Measurements from ENCODE around the gene MRPL42. TPM values are rescaled to one million over a fixed set of nuclear protein-coding genes. Genes with fewer than 3 reads are reported as not detected.

MRPL42 gene
- total and polyA plus RNA-seq, 2 donors = 30.6 to 83.2 TPM

GRCh38 chr12:93524386-93525133 lies 57.2 kb downstream of the MRPL42 start:
- Histone ChIP-seq H3K4me1 (ENCODE audit: insufficient read depth) (no peaks in the 10 kb centered on the region), H3K4me3 (ENCODE audit: low read depth, low read length) (no peak overlapping the region), H3K36me3 (ENCODE audit: insufficient read depth) (no peaks in the 10 kb centered on the region), H3K27ac (ENCODE audit: low read depth) (no peak overlapping the region)
- 79% methylated on average over 10 of the region's 10 CpGs for WGBS
- no peak for DNase-seq (ENCODE audit: extremely low spot score)

DNA sequence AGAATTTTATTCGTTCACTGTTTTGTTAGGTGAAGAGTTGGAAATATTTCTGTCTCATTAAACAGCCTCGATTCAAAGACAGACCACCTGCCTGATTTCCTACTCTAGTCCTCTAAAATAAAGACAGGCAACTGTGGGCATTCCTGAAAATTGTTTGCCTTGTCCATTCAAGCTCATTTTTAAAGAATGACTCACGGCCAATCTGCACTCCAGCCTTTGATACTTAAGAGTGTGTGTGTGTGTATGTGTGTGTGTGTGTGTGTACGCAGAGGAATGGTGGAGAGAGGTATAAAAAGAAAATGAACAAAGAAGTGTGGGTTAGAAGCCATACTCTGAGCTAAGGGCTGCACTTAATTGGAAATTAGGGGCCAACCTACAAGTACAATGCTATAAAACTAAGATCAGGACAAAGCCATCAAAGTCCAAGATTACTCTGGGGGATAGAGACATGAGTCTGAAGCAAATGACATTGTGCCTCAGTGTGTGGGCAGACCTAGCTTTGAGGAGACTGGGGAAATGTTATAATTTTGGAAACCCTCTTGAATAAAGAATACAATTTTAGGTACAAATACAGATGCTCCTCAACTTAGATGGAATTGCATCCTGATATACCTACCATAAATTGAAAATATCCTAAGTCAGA lies 59.6 kb downstream of the MRPL42 start:
- H3K27ac ChIP-seq (ENCODE audit: low read depth) = no peak overlapping the region
- no peak overlapping the region for H3K4me3 ChIP-seq (ENCODE audit: low read depth, low read length)
- no peaks in the 10 kb centered on the region for H3K36me3 ChIP-seq (ENCODE audit: insufficient read depth)
- 60% methylated on average over 4 of the region's 4 CpGs for WGBS
- DNase-seq (ENCODE audit: extremely low spot score) = peak; percentile 21
- H3K4me1 ChIP-seq (ENCODE audit: insufficient read depth) = no peaks in the 10 kb centered on the region

DNA sequence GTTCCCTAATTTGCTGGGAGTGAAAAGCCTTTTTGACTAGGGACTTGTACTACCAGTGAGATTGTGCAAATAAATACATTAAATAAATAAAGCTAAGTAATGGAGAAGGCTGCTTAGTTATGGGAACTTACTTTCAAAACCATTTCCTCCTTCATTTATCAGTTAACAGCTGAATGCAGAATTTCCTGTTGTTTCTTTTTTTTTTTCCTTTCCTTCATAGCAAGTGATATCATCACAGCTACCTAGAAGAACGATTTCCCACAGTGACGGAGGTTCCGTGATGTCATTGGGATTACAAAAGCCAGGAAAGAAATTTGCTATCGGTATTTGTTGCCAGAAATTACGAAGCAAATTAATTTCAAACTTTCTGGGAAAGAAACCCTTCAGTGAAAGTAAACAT lies 63.0 kb downstream of the MRPL42 start:
- Histone ChIP-seq H3K4me1 (ENCODE audit: insufficient read depth) (no peaks in the 10 kb centered on the region), H3K27ac (ENCODE audit: low read depth) (no peak overlapping the region), H3K36me3 (ENCODE audit: insufficient read depth) (no peaks in the 10 kb centered on the region), H3K4me3 (ENCODE audit: low read depth, low read length) (no peak overlapping the region)
- 55% methylated on average over 5 of the region's 5 CpGs for WGBS
- peak; percentile 23 for DNase-seq (ENCODE audit: extremely low spot score)

GRCh38 chr12:93533310-93533709 lies 66.0 kb downstream of the MRPL42 start:
- H3K4me1 ChIP-seq (ENCODE audit: insufficient read depth) = no peaks in the 10 kb centered on the region
- H3K4me3 ChIP-seq (ENCODE audit: low read depth, low read length) = no peak overlapping the region
- H3K36me3 ChIP-seq (ENCODE audit: insufficient read depth) = no peaks in the 10 kb centered on the region
- WGBS = 94% methylated on average over 5 of the region's 5 CpGs
- DNase-seq (ENCODE audit: extremely low spot score) = no peak
- H3K27ac ChIP-seq (ENCODE audit: low read depth) = no peak overlapping the region

GRCh38 chr12:93536111-93536765 lies 68.9 kb downstream of the MRPL42 start:
- H3K27ac ChIP-seq (ENCODE audit: low read depth) = no peak overlapping the region
- 72% methylated on average over 2 of the region's 2 CpGs for WGBS
- no peak overlapping the region for H3K4me3 ChIP-seq (ENCODE audit: low read depth, low read length)
- H3K36me3 ChIP-seq (ENCODE audit: insufficient read depth) = no peaks in the 10 kb centered on the region
- H3K4me1 ChIP-seq (ENCODE audit: insufficient read depth) = no peaks in the 10 kb centered on the region
- DNase-seq (ENCODE audit: extremely low spot score) = no peak

DNA sequence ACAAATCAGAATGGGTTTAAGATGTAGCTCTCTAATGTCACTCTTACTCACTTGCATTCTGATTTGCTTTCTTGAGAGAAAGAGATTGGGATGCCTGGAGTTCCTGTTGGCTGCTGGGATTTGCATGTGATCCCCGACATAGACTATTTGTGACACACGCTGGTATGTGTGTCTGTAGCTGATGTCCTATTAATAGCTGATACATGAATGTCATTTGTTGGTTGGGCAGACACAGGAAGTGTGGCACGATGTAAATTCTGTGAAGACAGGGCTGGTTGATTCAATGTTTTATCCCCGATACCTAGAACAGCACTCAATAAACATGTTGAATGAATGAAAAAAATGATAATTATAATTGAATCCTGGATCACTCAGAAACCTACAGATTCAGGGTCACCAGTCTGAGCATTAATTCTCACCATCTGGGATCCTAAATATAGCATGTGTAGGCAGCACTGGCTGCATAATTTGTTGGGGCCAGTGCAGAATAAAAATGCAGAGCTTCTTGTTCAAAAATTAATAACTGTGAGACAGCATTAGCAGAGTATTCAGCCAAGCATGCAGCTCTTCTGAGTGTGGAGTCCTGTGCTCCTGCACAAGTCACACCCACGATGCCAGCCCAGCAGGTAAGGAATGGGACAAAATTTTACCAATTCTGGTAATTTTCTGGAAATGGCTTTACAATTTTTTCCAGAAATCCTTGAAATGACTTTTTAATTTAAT lies 69.6 kb downstream of the MRPL42 start:
- no peaks in the 10 kb centered on the region for H3K4me1 ChIP-seq (ENCODE audit: insufficient read depth)
- H3K27ac ChIP-seq (ENCODE audit: low read depth) = no peak overlapping the region
- WGBS = 44% methylated on average over 5 of the region's 5 CpGs
- H3K36me3 ChIP-seq (ENCODE audit: insufficient read depth) = no peaks in the 10 kb centered on the region
- H3K4me3 ChIP-seq (ENCODE audit: low read depth, low read length) = no peak overlapping the region
- DNase-seq (ENCODE audit: extremely low spot score) = no peak

DNA sequence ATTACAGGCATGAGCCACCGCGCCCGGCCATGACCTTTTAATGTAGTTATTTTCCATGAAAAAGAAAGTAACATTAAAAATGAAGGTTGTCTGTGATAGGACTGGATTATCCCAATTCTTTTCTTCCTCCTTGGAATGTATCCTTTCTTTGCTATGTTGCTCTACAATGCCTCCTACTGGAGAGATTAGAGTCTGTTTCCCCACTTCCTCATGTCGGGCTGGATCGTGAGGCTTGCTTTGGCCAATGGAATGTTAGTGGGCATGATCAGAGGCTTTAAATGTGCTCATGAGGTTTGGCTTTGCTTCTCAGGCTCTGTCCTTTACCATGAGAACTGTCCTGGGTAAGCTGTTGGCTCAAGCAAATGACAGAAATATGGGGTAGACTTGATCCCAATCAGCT lies 70.5 kb downstream of the MRPL42 start:
- H3K36me3 ChIP-seq (ENCODE audit: insufficient read depth) = no peaks in the 10 kb centered on the region
- H3K4me3 ChIP-seq (ENCODE audit: low read depth, low read length) = no peak overlapping the region
- H3K27ac ChIP-seq (ENCODE audit: low read depth) = no peak overlapping the region
- WGBS = 91% methylated on average over 5 of the region's 5 CpGs
- no peak for DNase-seq (ENCODE audit: extremely low spot score)
- no peaks in the 10 kb centered on the region for H3K4me1 ChIP-seq (ENCODE audit: insufficient read depth)

- Histone ChIP-seq H3K36me3 (ENCODE audit: insufficient read depth) (no peaks in the 10 kb centered on the region), H3K4me1 (ENCODE audit: insufficient read depth) (no peaks in the 10 kb centered on the region), H3K27ac (ENCODE audit: low read depth) (no peak overlapping the region), H3K4me3 (ENCODE audit: low read depth, low read length) (no peak overlapping the region)
- DNase-seq (ENCODE audit: extremely low spot score) = no peak
- WGBS = 91% methylated on average over 4 of the region's 4 CpGs
Observed at GRCh38 chr12:93539821-93540220, 72.5 kb downstream of the MRPL42 start.

- WGBS = 84% methylated on average over 1 of the region's 1 CpG
- H3K36me3 ChIP-seq (ENCODE audit: insufficient read depth) = no peaks in the 10 kb centered on the region
- no peak overlapping the region for H3K27ac ChIP-seq (ENCODE audit: low read depth)
- no peak overlapping the region for H3K4me3 ChIP-seq (ENCODE audit: low read depth, low read length)
- no peak for DNase-seq (ENCODE audit: extremely low spot score)
- H3K4me1 ChIP-seq (ENCODE audit: insufficient read depth) = no peaks in the 10 kb centered on the region
Observed at GRCh38 chr12:93540466-93540865, 73.2 kb downstream of the MRPL42 start.

DNA sequence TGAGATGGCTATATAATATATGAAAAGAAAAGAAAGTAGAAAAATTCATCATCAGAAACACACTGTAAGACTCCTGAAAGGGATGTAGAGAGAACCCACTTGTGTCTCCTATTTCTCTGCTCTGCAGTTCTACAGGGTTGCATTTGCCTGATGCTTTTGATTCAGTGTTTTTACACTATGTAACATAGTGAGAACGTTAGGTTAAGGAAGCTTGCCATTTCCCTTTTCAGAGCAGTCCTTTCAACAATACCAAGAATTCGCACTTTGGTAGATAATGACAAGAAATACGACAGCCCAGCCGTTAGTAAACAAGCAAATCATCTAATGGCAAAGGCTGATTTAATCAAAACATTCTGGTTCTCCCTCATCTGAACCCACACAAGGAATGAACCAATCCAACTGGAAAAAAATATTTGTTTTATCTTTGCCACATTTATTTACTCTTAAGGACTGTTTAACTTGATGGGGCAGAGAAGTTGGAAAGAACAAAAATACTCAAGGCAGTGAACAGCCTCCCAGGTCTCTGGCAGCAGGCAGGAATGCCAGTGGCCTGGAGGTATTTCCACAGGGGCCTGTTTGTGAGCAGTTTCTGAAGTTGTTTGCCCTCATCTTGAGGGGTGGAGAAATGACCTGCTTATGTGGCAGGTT lies 74.4 kb downstream of the MRPL42 start:
- Histone ChIP-seq H3K4me1 (ENCODE audit: insufficient read depth) (no peaks in the 10 kb centered on the region), H3K36me3 (ENCODE audit: insufficient read depth) (no peaks in the 10 kb centered on the region), H3K27ac (ENCODE audit: low read depth) (no peak overlapping the region), H3K4me3 (ENCODE audit: low read depth, low read length) (no peak overlapping the region)
- no peak for DNase-seq (ENCODE audit: extremely low spot score)
- WGBS = 63% methylated on average over 4 of the region's 4 CpGs

GRCh38 chr12:93547778-93548177 lies 80.5 kb downstream of the MRPL42 start:
- H3K27ac ChIP-seq (ENCODE audit: low read depth) = no peak overlapping the region
- no peak for DNase-seq (ENCODE audit: extremely low spot score)
- no peaks in the 10 kb centered on the region for H3K36me3 ChIP-seq (ENCODE audit: insufficient read depth)
- 94% methylated on average over 2 of the region's 2 CpGs for WGBS
- H3K4me3 ChIP-seq (ENCODE audit: low read depth, low read length) = no peak overlapping the region
- H3K4me1 ChIP-seq (ENCODE audit: insufficient read depth) = no peaks in the 10 kb centered on the region

DNA sequence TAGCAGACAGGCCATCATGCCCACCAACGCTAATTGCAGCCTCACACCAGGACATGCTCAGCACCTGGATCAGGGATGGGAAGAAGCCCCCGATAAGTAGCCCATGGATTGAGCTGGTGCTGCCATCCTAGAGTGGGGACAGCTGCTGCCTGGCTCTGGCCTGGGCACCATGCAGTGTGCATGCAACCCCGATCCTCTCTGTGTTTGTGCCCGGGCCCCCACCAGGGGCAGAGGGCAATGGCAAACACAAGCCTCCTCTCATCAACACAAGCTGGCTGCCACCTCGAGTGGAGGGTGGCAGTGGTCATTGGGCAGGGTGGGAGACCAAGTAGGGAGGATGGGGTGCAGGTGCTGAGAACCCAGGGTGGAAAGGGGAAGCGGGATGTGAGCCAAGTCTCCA lies 81.9 kb downstream of the MRPL42 start:
- WGBS = 86% methylated on average over 6 of the region's 6 CpGs
- no peak for DNase-seq (ENCODE audit: extremely low spot score)
- H3K27ac ChIP-seq (ENCODE audit: low read depth) = no peak overlapping the region
- H3K4me3 ChIP-seq (ENCODE audit: low read depth, low read length) = no peak overlapping the region
- no peaks in the 10 kb centered on the region for H3K4me1 ChIP-seq (ENCODE audit: insufficient read depth)
- H3K36me3 ChIP-seq (ENCODE audit: insufficient read depth) = no peaks in the 10 kb centered on the region
